Activated CD4-positive, alpha-beta memory T cell treated with anti-CD3 and anti-CD28 coated beads, Interleukin-2, amount 10 ng/mL, durations not matched to agents 7 days and 5 days (primary cell): ENCODE measurements around the gene PTGIS. TPM values are rescaled to one million over a fixed set of nuclear protein-coding genes. Genes with fewer than 3 reads are reported as not detected.
"Not testable (repeated sequence)": the region's sequence is repeated elsewhere in the genome, so short reads cannot be mapped to it uniquely, and the experiment has no call there.

Source experiments
- CTCF ChIA-PET: fragments of 350-600 bp; sonication (Branson Sonifier 250); formaldehyde crosslinking; loops from one replicate; lab custom pipeline; 2021; ENCODE audit warnings: antibody characterized with exemption, inconsistent platforms; lab: Charles Lee
- POLR2A ChIA-PET: fragments of 350-600 bp; sonication (Branson Sonifier 250); formaldehyde crosslinking; loops from one replicate; lab custom pipeline; 2021; ENCODE audit warnings: antibody characterized with exemption; lab: Charles Lee
- DNase-seq: peaks from one replicate; pipeline ENCODE4 v3.0.0-alpha.2; 2020
- H3K27ac Mint-ChIP-seq: one replicate; pipeline ENCODE4 v1.8.0; 2021; ENCODE audit warnings: mild to moderate bottlenecking, mixed read lengths
- H3K27me3 Mint-ChIP-seq: one replicate; pipeline ENCODE4 v1.8.0; 2021; ENCODE audit warnings: mixed read lengths
- H3K36me3 Mint-ChIP-seq: one replicate; pipeline ENCODE4 v1.8.0; 2021; ENCODE audit warnings: low read depth, mixed read lengths
- H3K4me1 Mint-ChIP-seq: one replicate; pipeline ENCODE4 v1.8.0; 2021; ENCODE audit warnings: mixed read lengths
- H3K4me3 Mint-ChIP-seq: one replicate; pipeline ENCODE4 v1.8.0; 2021; ENCODE audit warnings: mild to moderate bottlenecking, mixed read lengths
- H3K9me3 Mint-ChIP-seq: one replicate; pipeline ENCODE4 v1.8.0; 2021; ENCODE audit warnings: mixed read lengths
- total RNA-seq, 2 experiments: library from RNA; stranded (reverse); gene quantifications; one replicate each; pipeline ENCODE4 v1.2.3, GENCODE V29; 2021

Gene PTGIS
- total RNA-seq, 2 experiments from 2014 or later: 1.6 to 2.8 TPM

DNA sequence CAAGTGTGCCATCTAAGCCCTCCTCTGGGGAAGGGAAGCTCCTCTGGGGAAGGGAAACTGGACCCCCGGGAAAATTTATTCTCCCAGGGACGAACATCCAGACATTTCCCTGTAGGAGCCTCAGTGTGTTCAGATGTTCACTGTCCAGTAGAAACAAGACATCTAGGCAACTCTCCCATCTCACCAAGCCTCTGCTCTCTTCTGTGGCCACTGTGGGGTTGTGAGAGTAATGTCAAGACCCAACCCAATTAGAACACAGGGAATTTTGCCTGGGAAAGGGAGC is 3.6 kb upstream of the PTGIS start:
- H3K4me1 Mint-ChIP-seq: peaks cover 35% of the 10 kb centered on the region

DNA sequence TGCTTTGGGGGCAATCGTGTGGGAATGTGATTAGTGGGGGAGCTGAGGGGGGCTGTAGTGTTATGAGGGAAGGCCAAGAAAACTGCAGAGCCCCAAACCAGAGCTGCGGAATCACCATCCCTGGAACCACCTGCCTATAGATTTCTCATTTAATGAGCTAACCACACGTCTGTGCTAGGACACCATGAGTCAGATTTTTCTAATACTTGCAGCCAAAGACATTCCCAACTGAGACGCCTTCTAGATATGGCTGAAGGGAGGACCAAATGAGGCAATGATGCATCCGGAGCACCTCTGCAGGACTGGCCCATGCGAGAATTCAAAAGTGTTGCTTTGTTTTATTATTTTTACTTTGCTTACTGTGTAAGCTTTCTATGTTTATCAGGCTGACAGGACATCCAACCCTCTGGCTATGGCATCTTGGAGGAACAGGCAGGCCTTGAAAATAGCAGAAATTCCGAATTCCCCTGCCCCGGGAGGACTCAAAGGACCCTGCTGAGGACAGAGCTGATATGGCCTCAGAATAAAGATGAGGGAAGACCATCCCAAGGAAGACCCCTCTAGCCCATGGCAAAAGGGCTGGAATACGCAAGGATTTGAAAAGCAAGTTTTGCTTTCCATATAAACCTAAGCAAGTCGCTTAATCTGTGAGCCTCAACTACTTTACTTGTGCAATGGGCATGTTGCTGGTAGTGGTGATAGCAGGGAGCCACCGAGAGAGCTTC is 3.1 kb upstream of the PTGIS start:
- no peak for DNase-seq
- Mint-ChIP-seq H3K4me1 (peaks cover 33% of the 10 kb centered on the region), H3K36me3 (peaks cover 2% of the 10 kb centered on the region), H3K27me3 (peaks cover 46% of the 10 kb centered on the region), H3K9me3 (peaks cover 1% of the 10 kb centered on the region), H3K4me3 (no peak overlapping the region), H3K27ac (no peak overlapping the region)
- POLR2A ChIA-PET: interaction anchor here (0.8 to 3.9 kb wide), 2 partner anchors 11 to 25 kb away, joined by 4 to 20 read pairs; no protein-coding TSS in a partner anchor
- CTCF ChIA-PET: interaction anchor here (0.9 to 2.4 kb wide), 2 partner anchors 30 to 276 kb away, joined by 3 to 9 read pairs; no protein-coding TSS in a partner anchor

More for the DNA sequence above, 3.6 kb upstream of the PTGIS start:
- H3K9me3 Mint-ChIP-seq: peaks cover 6% of the 10 kb centered on the region
- POLR2A ChIA-PET: interaction anchor here (0.8 to 3.9 kb wide), 2 partner anchors 11 to 24 kb away, joined by 4 to 20 read pairs; no protein-coding TSS in a partner anchor
- H3K36me3 Mint-ChIP-seq: peaks cover 7% of the 10 kb centered on the region
- H3K27me3 Mint-ChIP-seq: peaks cover 41% of the 10 kb centered on the region
- no peak overlapping the region for H3K4me3 Mint-ChIP-seq
- H3K27ac Mint-ChIP-seq: no peak overlapping the region
- no peak for DNase-seq
- CTCF ChIA-PET: no interaction called here

DNA sequence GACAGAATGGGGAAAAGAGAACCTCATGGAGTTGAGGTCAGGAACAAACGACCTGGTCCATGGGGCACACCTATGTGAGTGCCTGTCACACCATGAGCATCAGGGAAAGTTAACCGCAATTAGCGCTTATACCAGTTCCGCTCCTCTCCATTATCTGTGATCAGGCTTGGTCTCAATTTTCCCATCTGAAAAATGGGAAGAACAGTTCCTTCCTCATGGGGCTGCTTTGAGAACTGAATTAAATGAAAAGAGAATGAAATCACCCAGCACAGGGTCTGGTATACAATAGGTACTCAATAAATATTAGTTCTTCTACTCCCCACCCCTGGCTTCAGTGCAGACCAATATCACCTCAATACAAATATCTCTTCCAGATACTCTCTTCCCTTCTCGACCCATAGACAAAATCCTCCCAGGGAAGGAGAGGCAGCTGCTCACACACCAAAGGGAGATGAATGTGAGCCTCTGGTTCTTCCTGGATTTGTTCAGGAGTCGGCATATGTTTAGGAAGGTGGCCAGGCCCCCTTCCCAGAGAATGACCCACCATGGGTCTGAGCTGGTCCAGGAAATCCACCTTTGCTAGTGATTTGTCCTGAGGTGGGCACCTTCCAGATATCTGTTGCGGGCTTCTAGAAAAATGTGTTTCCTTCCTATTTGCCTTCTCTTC is 2.4 kb upstream of the PTGIS start:
- peaks cover 31% of the 10 kb centered on the region for H3K4me1 Mint-ChIP-seq
- H3K27me3 Mint-ChIP-seq: peaks cover 51% of the 10 kb centered on the region
- H3K9me3 Mint-ChIP-seq: no peaks in the 10 kb centered on the region
- ChIA-PET POLR2A (interaction anchor here (1.0 to 3.9 kb wide), 2 partner anchors 20 to 26 kb away, joined by 3 to 20 read pairs; no protein-coding TSS in a partner anchor), CTCF (interaction anchor here (0.9 to 2.4 kb wide), 3 partner anchors 16 to 276 kb away, joined by 3 to 9 read pairs (median 3); no protein-coding TSS in a partner anchor)
- H3K27ac Mint-ChIP-seq: no peak overlapping the region
- DNase-seq: no peak
- H3K36me3 Mint-ChIP-seq: no peaks in the 10 kb centered on the region
- no peak overlapping the region for H3K4me3 Mint-ChIP-seq

DNA sequence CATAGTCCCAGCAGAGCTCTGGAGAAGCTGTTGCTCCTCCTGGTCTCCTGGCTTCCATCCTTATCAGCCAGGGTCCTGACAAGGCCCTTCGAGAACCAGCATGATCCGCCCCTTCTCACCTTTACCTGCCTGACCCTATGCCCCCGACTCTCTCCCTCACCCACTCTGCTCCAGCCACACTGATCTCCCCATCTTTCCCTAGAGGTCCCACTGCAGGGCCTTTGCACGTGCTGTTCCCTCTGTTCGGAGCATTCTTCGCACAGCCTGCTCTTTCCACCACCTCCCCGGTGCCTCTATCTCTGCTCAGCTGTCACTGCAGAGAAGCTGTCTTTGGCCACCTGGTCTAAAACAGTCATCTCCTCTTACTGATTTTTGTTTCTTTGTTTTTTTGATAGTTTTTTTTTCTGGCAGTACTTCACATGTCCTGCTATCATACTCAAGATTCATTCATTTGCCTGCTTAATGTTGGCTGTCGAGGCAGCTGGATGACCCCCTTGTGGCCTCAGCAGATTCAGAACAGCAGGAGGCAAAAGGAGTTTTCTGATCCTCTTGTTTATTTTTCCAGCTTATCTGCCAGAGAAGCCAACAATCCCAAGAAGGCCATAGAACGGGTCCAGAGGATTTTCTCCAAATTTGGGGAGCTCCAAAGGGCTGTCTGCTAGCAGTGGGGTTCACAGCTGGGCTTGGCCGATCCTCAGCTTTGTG is 1.6 kb upstream of the PTGIS start:
- H3K36me3 Mint-ChIP-seq: no peaks in the 10 kb centered on the region
- ChIA-PET POLR2A (interaction anchor here (0.5 to 3.9 kb wide), 4 partner anchors 21 to 229 kb away, joined by 3 to 20 read pairs (median 3); no protein-coding TSS in a partner anchor), CTCF (interaction anchor here (1.2 to 2.4 kb wide), 2 partner anchors 15 to 28 kb away, joined by 3 to 9 read pairs; no protein-coding TSS in a partner anchor)
- no peaks in the 10 kb centered on the region for H3K9me3 Mint-ChIP-seq
- no peak overlapping the region for H3K4me3 Mint-ChIP-seq
- H3K27ac Mint-ChIP-seq: no peak overlapping the region
- DNase-seq: no peak
- peaks cover 31% of the 10 kb centered on the region for H3K4me1 Mint-ChIP-seq
- peaks cover 51% of the 10 kb centered on the region for H3K27me3 Mint-ChIP-seq

DNA sequence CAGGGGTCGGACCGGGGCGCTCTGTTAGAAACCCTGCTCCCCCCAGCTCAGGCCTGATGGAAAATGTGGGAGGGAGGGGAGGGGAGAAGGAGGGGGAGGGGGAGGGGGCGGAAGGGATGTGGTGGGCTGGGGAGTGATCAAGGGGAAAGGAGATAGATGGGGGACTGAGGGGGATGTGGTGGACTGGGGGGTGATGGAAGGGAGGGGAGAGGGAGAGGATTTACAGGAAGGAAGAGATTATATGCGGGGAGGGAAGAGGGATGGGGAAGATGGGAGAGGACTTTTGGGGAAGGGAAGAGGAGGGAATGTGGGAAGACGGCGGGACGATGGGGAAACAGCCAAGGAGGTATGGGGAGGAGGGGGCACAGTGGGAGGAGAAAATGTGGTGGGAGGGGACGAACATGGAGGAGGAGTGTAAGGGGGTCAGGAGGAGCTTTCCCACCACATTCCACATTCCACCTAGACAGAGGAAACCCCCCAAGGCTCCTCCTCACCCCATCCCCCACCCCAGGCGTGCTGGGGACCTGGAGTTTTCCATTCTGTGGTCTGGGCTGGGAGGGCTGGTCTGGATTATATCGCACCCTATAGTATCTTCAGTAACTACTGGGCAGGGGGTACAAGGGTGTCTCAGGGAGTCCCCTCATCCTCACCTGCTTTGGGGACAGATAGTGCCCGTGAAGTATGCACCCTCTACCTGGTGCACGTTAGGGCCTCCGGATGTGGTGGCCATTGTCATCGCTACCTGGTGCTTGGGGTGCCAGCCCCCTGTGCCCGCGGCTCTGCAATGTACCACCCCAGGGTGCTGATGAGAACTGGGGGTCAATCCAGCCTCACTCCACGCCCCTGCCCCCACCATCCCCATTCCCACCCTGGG is 578 bp upstream of the PTGIS start:
- CTCF ChIA-PET: interaction anchor here (2.4 kb wide), 1 partner anchor 27 kb away, joined by 9 read pairs; no protein-coding TSS in a partner anchor
- H3K9me3 Mint-ChIP-seq: peaks cover 3% of the 10 kb centered on the region
- H3K4me1 Mint-ChIP-seq: peaks cover 29% of the 10 kb centered on the region
- H3K36me3 Mint-ChIP-seq: peaks cover 3% of the 10 kb centered on the region
- POLR2A ChIA-PET: interaction anchor here (1.0 to 3.9 kb wide), 2 partner anchors 23 to 27 kb away, joined by 3 to 20 read pairs; no protein-coding TSS in a partner anchor
- H3K4me3 Mint-ChIP-seq: no peak overlapping the region
- DNase-seq: no peak
- H3K27me3 Mint-ChIP-seq: peaks cover 53% of the 10 kb centered on the region
- no peak overlapping the region for H3K27ac Mint-ChIP-seq

DNA sequence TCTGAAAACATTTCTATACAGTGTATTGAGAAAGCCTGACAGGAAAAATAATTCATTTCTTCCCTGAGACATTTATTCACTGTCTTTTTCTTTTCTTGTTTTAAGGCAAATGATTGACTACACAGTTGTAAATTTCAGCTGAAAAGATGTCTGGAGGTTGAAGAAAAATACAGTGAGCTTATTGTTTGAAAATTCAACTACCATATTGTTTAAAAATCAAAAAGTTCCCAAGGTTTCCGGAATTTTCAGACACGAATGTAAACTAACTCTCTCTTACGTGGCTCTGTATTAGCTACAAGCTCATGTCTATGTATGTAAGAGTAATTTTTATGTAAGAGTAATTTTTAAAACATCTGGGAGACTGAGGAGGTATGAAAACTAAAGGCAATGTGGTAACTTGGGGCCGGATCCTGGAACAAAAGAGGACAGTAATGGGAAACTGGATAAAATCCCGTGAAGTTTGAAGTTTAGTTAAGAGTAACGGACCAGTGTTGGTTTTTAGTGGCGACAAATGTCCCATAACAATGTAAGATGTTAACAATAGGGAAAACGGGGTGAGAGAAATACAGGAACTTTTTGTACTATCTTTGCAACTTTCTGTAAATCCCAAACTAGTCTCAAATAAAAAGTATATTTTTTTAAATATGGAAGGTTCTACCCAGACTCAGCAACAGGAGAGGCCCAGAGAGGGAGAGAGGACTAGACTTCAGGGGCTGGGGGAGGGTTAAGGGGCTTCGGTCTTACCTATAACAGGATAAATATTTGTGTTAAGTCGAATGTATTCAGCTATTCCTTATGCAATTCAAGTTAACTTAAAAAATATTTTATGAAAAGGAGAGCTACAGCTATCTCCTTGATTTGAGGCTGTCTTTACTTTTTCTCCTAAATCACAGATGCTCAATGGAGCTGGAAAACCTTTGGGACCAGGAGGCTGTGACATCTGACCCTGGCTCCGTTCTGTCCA is 1.3 kb downstream of the PTGIS start:
- Mint-ChIP-seq H3K9me3 (peaks cover 3% of the 10 kb centered on the region), H3K4me1 (peaks cover 23% of the 10 kb centered on the region), H3K27ac (no peak overlapping the region), H3K27me3 (peaks cover 55% of the 10 kb centered on the region), H3K4me3 (no peak overlapping the region), H3K36me3 (peaks cover 8% of the 10 kb centered on the region)
- POLR2A ChIA-PET: interaction anchor here (1.9 kb wide), 1 partner anchor 27 kb away, joined by 6 read pairs; no protein-coding TSS in a partner anchor
- CTCF ChIA-PET: interaction anchor here (1.0 to 2.0 kb wide), 3 partner anchors 14 to 322 kb away, joined by 3 to 6 read pairs (median 4); no protein-coding TSS in a partner anchor
- DNase-seq: no peak

DNA sequence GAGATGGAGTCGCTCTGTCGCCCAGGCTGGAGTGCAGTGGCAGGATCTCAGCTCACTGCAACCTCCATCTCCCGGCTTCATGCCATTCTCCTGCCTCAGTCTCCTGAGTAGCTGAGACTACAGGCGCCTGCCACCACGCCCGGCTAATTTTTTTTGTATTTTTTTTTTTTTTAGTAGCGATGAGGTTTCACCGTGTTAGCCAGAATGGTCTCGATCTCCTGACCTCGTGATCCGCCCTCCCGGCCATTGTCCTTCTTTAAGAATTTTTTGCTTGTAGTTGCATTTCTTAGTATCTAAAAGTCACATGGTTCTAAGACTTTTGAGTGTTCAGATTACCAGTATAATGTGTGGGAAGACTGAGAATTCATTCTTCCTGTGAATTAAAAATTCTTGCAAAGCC is 2.9 kb downstream of the PTGIS start:
- CTCF ChIA-PET: interaction anchor here (2.0 kb wide), 1 partner anchor 12 kb away, joined by 6 read pairs; no protein-coding TSS in a partner anchor
- Mint-ChIP-seq H3K4me1 (peaks cover 23% of the 10 kb centered on the region), H3K27me3 (peaks cover 47% of the 10 kb centered on the region)
- H3K9me3 Mint-ChIP-seq, H3K27ac Mint-ChIP-seq, H3K4me3 Mint-ChIP-seq, DNase-seq, H3K36me3 Mint-ChIP-seq: not testable (repeated sequence)
- POLR2A ChIA-PET: interaction anchor here (1.2 to 1.9 kb wide), 2 partner anchors 22 to 29 kb away, joined by 3 to 6 read pairs; no protein-coding TSS in a partner anchor

DNA sequence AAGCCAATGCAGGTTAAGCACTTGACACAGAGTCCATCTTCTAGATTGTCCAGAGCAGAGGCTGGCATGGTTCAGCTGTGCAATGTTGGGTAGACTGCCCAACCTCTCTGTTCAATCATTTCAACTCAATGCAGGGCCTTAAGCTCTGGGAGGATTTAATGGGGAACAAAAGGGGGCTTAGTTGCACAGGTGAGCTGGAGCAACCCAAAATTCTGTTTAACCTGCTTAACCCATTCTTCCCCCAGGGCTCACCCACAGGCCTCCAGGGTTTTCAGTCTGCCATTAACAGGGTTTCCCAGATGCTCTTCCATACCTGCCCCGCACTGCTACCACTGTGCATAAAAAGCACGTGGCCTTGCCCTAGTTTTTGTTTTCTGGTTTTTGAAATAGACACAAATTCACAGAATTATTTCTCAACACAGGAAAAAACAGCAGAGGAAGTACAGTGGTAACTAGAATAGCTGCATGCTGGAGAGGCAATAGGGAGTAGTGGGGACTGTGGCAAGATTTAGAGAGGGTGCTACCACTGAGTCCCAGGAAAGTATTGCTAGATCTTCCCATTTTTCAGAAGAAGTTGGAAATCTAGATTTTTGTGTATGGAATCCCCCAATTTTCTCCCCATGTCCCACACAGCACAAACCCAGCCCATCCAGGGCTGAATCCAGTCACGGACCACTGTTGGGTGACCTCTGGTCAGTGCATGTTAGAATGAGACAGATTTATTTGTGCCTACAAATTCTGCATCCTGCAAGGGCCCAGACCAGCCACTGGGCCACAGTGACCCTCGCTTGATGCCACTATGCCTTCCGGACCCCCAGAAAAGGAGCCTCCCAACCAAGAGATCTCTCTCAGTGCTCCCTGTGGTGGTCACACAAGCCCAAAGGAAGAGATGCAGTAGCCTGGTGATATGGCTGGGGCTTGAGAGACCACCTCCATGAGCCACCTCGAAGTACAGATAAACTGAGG is 4.6 kb downstream of the PTGIS start:
- peaks cover 42% of the 10 kb centered on the region for H3K27me3 Mint-ChIP-seq
- POLR2A ChIA-PET: interaction anchor here (1.9 kb wide), 1 partner anchor 31 kb away, joined by 7 read pairs; no protein-coding TSS in a partner anchor
- H3K9me3 Mint-ChIP-seq: peaks cover 11% of the 10 kb centered on the region
- no peak for DNase-seq
- H3K36me3 Mint-ChIP-seq: peaks cover 8% of the 10 kb centered on the region
- H3K27ac Mint-ChIP-seq: no peak overlapping the region
- CTCF ChIA-PET: no interaction called here
- H3K4me1 Mint-ChIP-seq: peaks cover 14% of the 10 kb centered on the region
- no peak overlapping the region for H3K4me3 Mint-ChIP-seq

DNA sequence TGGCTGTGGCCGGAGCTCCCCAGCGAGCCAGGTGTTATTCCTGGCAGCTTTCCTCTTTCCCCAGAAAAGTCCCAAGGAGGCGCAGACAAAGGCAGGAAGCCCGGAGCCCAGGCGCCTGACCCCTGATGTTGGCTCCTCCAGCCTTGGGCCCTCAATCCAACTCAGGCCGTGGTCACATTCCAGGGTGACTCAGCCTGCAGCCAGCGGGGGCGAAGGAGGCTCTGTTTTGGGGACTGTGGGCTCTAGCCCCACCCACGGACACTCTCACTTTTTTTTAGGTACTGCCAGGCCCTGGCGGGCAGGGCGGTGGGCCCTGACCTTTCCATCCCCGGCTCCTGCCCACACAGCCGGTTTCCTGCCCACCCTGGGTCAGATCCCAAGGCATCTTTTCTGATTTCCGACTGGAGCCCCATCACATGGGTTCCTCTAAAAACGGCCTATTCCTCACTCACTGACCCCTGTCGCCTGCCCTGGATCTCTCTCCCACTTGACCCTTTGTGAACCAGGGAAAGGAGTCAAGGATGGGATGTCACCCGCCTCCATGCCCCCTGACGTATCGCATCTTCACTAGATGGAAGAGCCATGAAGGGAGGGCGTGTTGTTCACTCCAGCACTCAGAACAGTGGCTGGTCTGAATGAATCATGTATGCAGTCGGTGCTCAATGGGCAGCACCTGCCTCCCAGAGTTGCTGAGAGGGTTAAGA is 5.5 kb downstream of the PTGIS start:
- H3K27ac Mint-ChIP-seq: no peak overlapping the region
- ChIA-PET POLR2A (interaction anchor here (1.9 kb wide), 1 partner anchor 31 kb away, joined by 7 read pairs; no protein-coding TSS in a partner anchor), CTCF (interaction anchor here (1.2 kb wide), 1 partner anchor 41 kb away, joined by 3 read pairs; no protein-coding TSS in a partner anchor)
- peaks cover 11% of the 10 kb centered on the region for H3K9me3 Mint-ChIP-seq
- no peak for DNase-seq
- no peak overlapping the region for H3K4me3 Mint-ChIP-seq
- peaks cover 48% of the 10 kb centered on the region for H3K27me3 Mint-ChIP-seq
- peaks cover 13% of the 10 kb centered on the region for H3K4me1 Mint-ChIP-seq
- H3K36me3 Mint-ChIP-seq: peaks cover 12% of the 10 kb centered on the region
